GM18868 (cell line): Measurements from ENCODE around the gene S1PR4.
"Not testable (repeated sequence)": the region's sequence is repeated elsewhere in the genome, so short reads cannot be mapped to it uniquely, and the experiment has no call there.

Source experiments
- ATAC-seq: cut with Tn5 transposase; IDR thresholded peaks from one replicate; pipeline ENCODE4 v1.9.1; 2021; ENCODE audit warnings: mild to moderate bottlenecking, moderate library complexity; ENCODE audit not compliant: unreplicated experiment

Gene S1PR4

GRCh38 chr19:3151563-3152418, 26.8 kb upstream of the S1PR4 start:
- no peak for ATAC-seq

- no peak for ATAC-seq
Measured at GRCh38 chr19:3152419-3152780, 26.2 kb upstream of the S1PR4 start.

GRCh38 chr19:3153286-3154230, 25.0 kb upstream of the S1PR4 start:
- ATAC-seq: no peak

GRCh38 chr19:3154447-3154846, 24.1 kb upstream of the S1PR4 start:
- ATAC-seq: not testable (repeated sequence)

GRCh38 chr19:3154957-3155736, 23.4 kb upstream of the S1PR4 start:
- peak; percentile 49 for ATAC-seq

GRCh38 chr19:3157096-3157845, 21.3 kb upstream of the S1PR4 start:
- ATAC-seq: no peak

- no peak for ATAC-seq
Measured at GRCh38 chr19:3159565-3159964, 19.0 kb upstream of the S1PR4 start.

GRCh38 chr19:3160219-3160618, 18.4 kb upstream of the S1PR4 start:
- no peak for ATAC-seq

GRCh38 chr19:3161453-3161852, 17.1 kb upstream of the S1PR4 start:
- no peak for ATAC-seq

- ATAC-seq: no peak
Measured at GRCh38 chr19:3162418-3163229, 15.9 kb upstream of the S1PR4 start.

GRCh38 chr19:3163230-3163886, 15.2 kb upstream of the S1PR4 start:
- no peak for ATAC-seq

- ATAC-seq: no peak
Measured at GRCh38 chr19:3163943-3164342, 14.6 kb upstream of the S1PR4 start.

- no peak for ATAC-seq
Measured at GRCh38 chr19:3167533-3168272, 10.9 kb upstream of the S1PR4 start.

GRCh38 chr19:3171894-3172672, 6.5 kb upstream of the S1PR4 start:
- ATAC-seq: no peak

GRCh38 chr19:3172673-3173000, 5.9 kb upstream of the S1PR4 start:
- not testable (repeated sequence) for ATAC-seq

GRCh38 chr19:3175781-3176714, 2.5 kb upstream of the S1PR4 start:
- no peak for ATAC-seq
